ENCODE measurements around the gene NUP107.
"Not testable (repeated sequence)": the region's sequence is repeated elsewhere in the genome, so short reads cannot be mapped to it uniquely, and the experiment has no call there.

Gene NUP107

GRCh38 chr12:68686595-68687521 lies at the start of gene NUP107:
TSS of gene NUP107 (plus strand) at chr12:68686978. CDS start at chr12:68687066, 88 bp downstream.
- peak; percentile 99 for DNase-seq (ENCODE audit: low spot score)

GRCh38 chr12:68637439-68637838 lies 49.3 kb upstream of the NUP107 start:
- not testable (repeated sequence) for DNase-seq (ENCODE audit: low spot score)

DNA sequence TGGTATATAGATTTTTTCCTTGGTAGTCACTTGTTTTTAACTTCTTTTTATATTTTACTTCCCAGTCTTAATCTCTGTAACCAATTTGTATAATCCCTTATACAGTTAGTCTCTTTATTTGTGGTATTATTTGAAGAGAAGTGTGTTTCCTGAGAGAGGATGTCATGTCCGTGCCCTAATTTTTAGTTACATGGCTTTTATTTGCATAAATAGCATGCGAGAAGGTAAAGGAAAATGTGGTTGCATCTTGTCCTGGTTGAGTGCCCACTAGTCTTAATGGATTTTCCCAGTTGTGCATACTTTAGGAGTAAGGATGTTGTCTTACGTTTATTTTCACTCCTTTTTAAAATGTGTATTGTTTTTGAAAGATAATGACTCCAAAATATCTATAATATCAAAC lies 48.6 kb upstream of the NUP107 start:
- DNase-seq (ENCODE audit: low spot score): peak; percentile 49

- DNase-seq (ENCODE audit: low spot score): no peak
These were observed 47.9 kb upstream of the NUP107 start for GRCh38 chr12:68638721-68639395.

DNA sequence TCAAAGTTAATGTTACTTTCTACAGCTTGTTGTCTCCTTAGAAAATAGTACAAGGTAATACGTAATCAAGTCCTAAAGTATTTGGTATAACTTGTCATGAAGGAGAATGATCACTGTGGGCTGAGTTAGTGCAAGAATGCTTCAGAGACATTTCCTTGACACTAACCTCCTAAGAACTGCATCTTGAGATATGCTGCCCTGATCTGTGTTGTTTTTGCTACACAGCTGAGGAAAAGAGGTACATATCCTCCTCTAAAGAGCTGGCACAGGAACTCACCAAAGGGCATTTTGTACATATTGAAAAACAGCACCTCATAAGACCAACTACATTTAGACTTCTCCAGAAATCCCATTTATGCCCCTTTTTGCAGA lies 47.4 kb upstream of the NUP107 start:
- DNase-seq (ENCODE audit: low spot score): no peak

DNA sequence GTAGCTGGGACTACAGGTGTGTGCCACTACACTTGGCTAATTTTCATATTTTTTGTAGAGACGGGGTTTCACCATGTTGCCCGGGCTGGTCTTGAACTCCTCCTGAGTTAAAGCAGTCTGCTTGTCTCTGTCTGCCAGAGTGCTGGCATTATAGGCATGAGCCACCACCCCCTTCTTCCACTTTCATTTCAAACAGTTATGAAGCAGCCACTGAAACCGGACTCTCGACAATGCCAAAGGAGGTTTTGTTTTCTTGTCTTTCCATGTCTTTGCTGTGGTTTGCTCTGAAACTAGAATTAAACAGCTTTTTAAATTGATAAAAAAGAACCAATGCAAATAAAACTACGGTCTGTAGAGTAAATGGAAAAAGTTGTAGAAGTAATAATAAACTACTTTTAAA lies 45.6 kb upstream of the NUP107 start:
- DNase-seq (ENCODE audit: low spot score): peak; percentile 33

DNA sequence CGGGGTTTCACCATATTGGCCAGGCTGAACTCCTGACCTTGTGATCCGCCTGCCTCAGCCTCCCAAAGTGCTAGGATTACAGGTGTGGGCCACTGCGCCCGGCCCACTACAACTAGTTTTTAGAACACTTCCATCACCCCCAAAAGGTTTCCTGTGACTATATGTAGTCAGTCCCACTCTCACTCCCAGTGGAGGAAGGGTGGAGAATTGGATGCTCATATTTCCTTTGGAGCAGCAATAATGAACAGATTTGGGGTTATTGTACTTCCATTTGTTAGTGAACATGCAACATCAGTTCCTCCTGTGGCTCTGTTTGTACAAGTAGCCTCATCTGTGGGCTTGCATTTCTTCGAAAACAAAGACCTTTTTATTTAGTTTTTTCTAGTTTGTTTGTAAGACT lies 40.3 kb upstream of the NUP107 start:
- DNase-seq (ENCODE audit: low spot score): no peak

DNA sequence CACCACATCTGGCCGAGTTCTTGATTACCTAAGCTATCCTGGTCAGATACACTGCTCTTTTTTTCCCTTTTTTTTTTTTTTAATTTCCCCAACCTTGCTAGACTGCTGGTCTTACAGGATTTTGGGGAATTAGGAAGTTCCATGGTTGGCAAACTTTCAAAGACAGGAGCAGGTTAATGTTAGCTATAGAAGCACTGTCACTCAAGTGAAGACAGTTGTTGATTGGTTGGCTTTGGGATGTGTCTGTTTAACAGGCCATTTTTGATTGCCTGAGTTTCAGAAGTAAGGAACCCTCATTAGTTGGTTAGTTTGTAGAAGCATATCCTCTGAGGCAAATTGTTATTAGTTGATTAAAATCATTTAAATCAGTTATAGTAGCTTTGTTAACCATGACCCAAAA lies 39.3 kb upstream of the NUP107 start:
- no peak for DNase-seq (ENCODE audit: low spot score)

DNA sequence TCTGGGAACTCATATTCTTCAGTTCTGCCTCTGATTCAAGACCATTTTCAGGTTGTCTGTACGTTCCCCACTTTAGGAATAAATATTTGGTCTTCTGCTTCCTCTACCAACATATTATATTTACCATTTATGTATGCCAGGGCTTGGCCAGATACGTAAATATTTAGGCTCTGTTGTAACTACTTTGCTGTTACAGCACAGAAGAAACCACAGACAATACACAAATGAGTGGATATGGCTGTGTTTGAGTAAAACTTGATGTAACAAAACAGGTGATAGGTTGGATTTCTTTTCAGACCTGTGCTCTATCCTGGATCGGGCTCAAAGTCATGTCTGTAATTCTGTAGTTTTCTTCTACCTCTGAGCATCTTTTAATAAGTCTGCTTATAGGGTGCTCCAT lies 38.6 kb upstream of the NUP107 start:
- no peak for DNase-seq (ENCODE audit: low spot score)

DNA sequence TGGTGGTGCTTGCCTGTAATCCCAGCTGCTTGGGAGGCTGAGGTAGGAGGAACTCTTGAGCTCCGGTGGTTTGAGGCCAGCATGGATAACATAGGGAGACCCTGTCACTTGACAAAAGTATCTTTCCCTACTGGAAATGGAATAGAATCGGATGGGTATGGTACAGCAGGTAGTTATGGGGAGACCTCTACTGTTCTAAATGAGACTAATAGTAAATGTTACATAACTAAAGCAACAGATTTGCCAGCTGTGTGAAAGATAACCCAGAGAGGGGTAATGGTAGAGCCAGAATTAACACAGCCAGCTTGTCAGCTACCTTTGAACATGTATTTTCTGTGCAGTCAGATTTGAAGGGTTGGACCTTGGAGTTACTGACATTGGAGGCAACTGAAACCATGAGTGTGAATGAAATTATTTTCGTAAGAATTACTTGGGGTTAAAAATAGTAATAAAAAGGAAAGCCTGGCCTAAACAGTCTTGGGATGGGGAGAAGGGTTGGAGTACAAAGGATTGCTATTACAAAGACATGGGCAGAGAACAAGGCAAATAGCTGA lies 21.7 kb upstream of the NUP107 start:
- DNase-seq (ENCODE audit: low spot score): no peak

DNA sequence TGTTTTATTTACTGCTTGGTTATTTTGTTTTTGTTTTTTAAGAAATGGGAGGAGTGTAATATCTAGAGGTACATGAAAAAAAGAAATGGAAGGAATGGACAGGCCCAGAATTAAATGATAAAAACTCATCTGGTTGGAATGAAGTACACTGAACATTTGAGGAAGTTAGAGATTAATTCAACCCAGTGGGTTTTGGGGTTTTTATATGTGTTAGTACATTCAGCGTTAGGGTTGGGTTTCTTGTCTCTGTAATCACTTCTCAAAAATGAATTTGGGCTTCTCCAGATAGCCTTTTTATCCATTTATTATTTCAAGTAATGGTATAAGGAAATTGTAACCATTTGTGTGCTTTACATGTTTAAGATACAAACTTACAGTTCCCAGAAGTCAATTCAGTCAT lies 19.5 kb upstream of the NUP107 start:
- DNase-seq (ENCODE audit: low spot score): no peak

GRCh38 chr12:68667896-68668295 lies 18.9 kb upstream of the NUP107 start:
- DNase-seq (ENCODE audit: low spot score): no peak

DNA sequence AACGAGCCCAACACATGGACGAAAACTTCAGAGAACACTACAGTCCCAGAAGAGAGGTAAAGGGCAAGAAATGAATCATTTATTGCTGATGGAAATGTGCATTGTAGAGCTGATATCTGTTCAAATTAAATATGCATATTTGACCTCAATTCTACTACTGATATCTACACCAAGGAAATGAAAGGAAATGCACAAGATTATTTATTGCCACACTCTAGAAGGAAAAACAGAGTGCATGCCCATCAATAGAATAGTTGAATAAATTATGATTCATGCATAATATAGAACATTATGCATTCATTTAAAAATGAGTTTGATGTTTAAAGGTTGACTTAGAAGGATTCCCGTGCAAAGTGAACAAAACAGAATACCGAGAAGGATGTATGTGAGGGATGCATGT lies 15.6 kb upstream of the NUP107 start:
- no peak for DNase-seq (ENCODE audit: low spot score)

DNA sequence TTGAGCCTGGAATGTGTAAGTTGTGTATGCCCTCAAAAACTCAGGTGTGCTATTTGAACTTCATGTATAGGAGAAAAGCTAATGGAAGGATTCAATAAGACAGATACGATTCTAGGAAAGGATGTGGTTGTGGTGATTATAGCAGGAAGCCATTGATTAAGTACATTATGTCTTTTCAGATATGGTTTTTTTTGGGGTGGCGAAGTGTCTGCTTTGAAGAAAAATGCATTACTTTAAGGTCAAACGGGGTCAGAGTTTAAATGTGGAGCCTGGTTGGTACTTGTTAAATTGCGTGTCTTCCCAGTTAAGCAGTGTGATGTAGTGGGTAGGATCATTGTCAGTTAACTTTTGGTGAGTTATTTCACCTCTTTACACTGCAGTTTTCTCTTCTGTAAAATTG lies 13.0 kb upstream of the NUP107 start:
- no peak for DNase-seq (ENCODE audit: low spot score)

GRCh38 chr12:68674376-68674775 lies 12.4 kb upstream of the NUP107 start:
- DNase-seq (ENCODE audit: low spot score): no peak

GRCh38 chr12:68675101-68675842 lies 11.5 kb upstream of the NUP107 start:
- peak; percentile 31 for DNase-seq (ENCODE audit: low spot score)

GRCh38 chr12:68676854-68677253 lies 9.9 kb upstream of the NUP107 start:
- DNase-seq (ENCODE audit: low spot score): not testable (repeated sequence)

GRCh38 chr12:68686262-68686594 lies 550 bp upstream of the NUP107 start:
- DNase-seq (ENCODE audit: low spot score): no peak

GRCh38 chr12:68695454-68695853 lies 8.7 kb downstream of the NUP107 start:
- no peak for DNase-seq (ENCODE audit: low spot score)

GRCh38 chr12:68699486-68699885 lies 12.7 kb downstream of the NUP107 start:
- DNase-seq (ENCODE audit: low spot score): no peak

DNA sequence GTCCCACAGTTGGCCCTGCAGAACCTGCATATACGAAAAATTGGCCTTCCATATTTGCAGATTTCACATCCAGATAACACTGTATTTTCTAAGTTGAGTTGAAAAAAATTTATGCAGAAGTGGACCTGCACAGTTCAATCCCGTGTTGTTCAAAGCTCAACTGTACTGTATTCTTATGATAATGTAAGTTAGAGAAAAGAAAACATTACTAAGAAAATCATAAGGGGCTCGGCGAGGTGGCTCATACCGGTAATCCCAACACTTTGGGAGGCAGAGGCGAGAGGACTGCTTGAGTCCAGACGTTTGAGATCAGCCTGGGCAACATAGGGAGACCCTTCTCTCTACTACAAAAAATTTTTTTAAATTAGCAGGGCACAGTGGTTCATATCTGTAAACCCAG lies 41.0 kb downstream of the NUP107 start:
- DNase-seq (ENCODE audit: low spot score): no peak

DNA sequence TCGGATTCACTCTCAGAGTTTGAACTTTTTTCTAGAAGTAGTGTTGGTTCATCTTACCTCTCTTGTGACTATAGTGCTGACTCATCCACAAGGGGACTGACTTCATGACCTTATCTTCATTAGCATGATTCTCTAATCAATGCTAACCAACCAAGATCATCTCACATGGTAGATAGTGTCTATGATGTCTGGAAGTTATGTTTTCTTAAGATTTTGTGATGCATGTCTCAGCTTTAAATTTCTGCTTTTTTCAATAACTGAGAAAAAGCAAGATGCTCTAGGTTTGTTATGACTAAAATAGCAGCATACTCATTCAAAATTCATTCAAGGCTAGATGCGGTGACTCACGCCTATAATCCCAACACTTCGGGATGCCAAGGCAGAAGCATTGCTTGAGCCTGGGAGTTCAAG lies 46.9 kb downstream of the NUP107 start:
- DNase-seq (ENCODE audit: low spot score): no peak

DNA sequence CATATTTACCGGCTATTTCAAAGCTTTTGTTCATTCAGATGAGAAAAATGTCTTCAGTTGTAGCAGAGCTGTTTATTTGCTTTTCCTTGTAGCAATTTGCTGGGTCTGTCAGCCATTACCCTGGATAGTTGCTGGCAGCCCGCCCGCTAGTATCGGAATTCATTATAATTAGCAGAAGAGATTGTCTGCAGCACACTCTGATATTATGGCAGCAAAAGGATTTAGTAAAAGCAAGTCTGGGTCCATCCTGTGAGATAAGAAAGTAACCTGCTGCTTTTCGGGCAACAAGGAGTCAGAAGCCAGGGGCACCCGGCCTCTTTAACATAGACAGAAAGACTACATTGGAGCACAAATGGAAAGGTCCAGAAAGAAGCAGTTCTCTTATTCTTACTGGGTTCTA lies 53.1 kb downstream of the NUP107 start:
- DNase-seq (ENCODE audit: low spot score): no peak
